ENCODE results near the gene RGL3. TPM values are rescaled to one million over a fixed set of nuclear protein-coding genes. Genes with fewer than 3 reads are reported as not detected.
A peak's percentile ranks its signal among the peaks of the same experiment; 100 is the strongest.
"Not testable (repeated sequence)": the region's sequence is repeated elsewhere in the genome, so short reads cannot be mapped to it uniquely, and the experiment has no call there.

Gene RGL3
- total RNA-seq, 4 donors from 2014 or later = 0.25 to 3.7 (median 1.3) TPM

GRCh38 chr19:11457115-11457514 is 38.0 kb upstream of the RGL3 start:
- Histone ChIP-seq H3K4me3 (no peak overlapping the region), H3K27me3 (peaks cover 44% of the 10 kb centered on the region), H3K4me1 (no peaks in the 10 kb centered on the region), H3K27ac (no peak overlapping the region), H3K9me3 (no peaks in the 10 kb centered on the region), H3K36me3 (no peaks in the 10 kb centered on the region)
- TF ChIP-seq POLR2AphosphoS5 (IDR thresholded peaks at IDR 0.05) = no peak
- TF ChIP-seq CTCF (IDR thresholded peaks at IDR 0.05) = no peak
- TF ChIP-seq EP300 (IDR thresholded peaks at IDR 0.05) = no peak
- TF ChIP-seq POLR2A (IDR thresholded peaks at IDR 0.05) = no peak
- WGBS, 2 donors (ENCODE audit: low coverage in 1 of 2) = 40% methylated on average over 1 of the region's 18 CpGs; no CpG with 5 or more reads in 1 of the 2 donors
- no peak for ATAC-seq

GRCh38 chr19:11456659-11457058 is 37.5 kb upstream of the RGL3 start:
- H3K4me3 ChIP-seq = no peak overlapping the region
- peaks cover 47% of the 10 kb centered on the region for H3K27me3 ChIP-seq
- H3K36me3 ChIP-seq = no peaks in the 10 kb centered on the region
- no peak for ATAC-seq
- no peak for TF ChIP-seq POLR2AphosphoS5 (IDR thresholded peaks at IDR 0.05)
- TF ChIP-seq EP300 (IDR thresholded peaks at IDR 0.05) = no peak
- no peak for TF ChIP-seq POLR2A (IDR thresholded peaks at IDR 0.05)
- no peak for TF ChIP-seq CTCF (IDR thresholded peaks at IDR 0.05)
- peaks cover 0 to 1% (median 0%) of the 10 kb centered on the region in 3 donors for H3K4me1 ChIP-seq
- H3K27ac ChIP-seq = no peak overlapping the region
- H3K9me3 ChIP-seq = no peaks in the 10 kb centered on the region
- WGBS, 2 donors (ENCODE audit: low coverage in 1 of 2) = 100% methylated on average over 3 of the region's 7 CpGs; no CpG with 5 or more reads in 1 of the 2 donors

GRCh38 chr19:11455233-11455554 is 36.1 kb upstream of the RGL3 start:
- peaks cover 45% of the 10 kb centered on the region for H3K27me3 ChIP-seq

GRCh38 chr19:11453468-11454341 is 34.6 kb upstream of the RGL3 start:
- ATAC-seq = no peak
- peaks cover 0 to 4% (median 0%) of the 10 kb centered on the region in 3 donors for H3K4me1 ChIP-seq

More at GRCh38 chr19:11455233-11455554, 36.1 kb upstream of the RGL3 start:
- H3K4me1 ChIP-seq, H3K4me3 ChIP-seq, H3K9me3 ChIP-seq, H3K36me3 ChIP-seq, ATAC-seq, H3K27ac ChIP-seq: not testable (repeated sequence)
- 77% methylated on average over 7 of the region's 9 CpGs; no CpG with 5 or more reads in 1 of the 2 donors for WGBS, 2 donors (ENCODE audit: low coverage in 1 of 2)

More at GRCh38 chr19:11453468-11454341, 34.6 kb upstream of the RGL3 start:
- 70 to 73% methylated on average over 5 to 19 of the region's 27 CpGs for WGBS, 2 donors (ENCODE audit: low coverage in 1 of 2)
- H3K4me3 ChIP-seq = no peak overlapping the region
- H3K27me3 ChIP-seq = peaks cover 32% of the 10 kb centered on the region
- peaks cover 0 to 24% of the 10 kb centered on the region in 2 donors for H3K36me3 ChIP-seq
- TF ChIP-seq CTCF (IDR thresholded peaks at IDR 0.05) (peak in 1 of 4 experiments; percentile 30), POLR2A (IDR thresholded peaks at IDR 0.05) (no peak)
- no peaks in the 10 kb centered on the region for H3K9me3 ChIP-seq
- H3K27ac ChIP-seq = no peak overlapping the region

Data from gastroesophageal sphincter (tissue), 4 donors.